ENCODE results near the gene RGP1. TPM values are rescaled to one million over a fixed set of nuclear protein-coding genes. Genes with fewer than 3 reads are reported as not detected.
A peak's percentile ranks its signal among the peaks of the same experiment; 100 is the strongest.

The RGP1 gene
- total RNA-seq, 1 donor from 2014 or later: 33.9 TPM

- peaks cover 3% of the 10 kb centered on the region for H3K36me3 Mint-ChIP-seq
- no peak for TF ChIP-seq CTCF (IDR thresholded peaks at IDR 0.05; ENCODE audit: unreplicated experiment)
- H3K27ac Mint-ChIP-seq: no peak overlapping the region
- no peak for DNase-seq (ENCODE audit: low spot score in 2 of 2, unreplicated experiment in 2 of 2)
- H3K27me3 Mint-ChIP-seq (ENCODE audit: low read depth): no peaks in the 10 kb centered on the region
- H3K4me3 Mint-ChIP-seq: no peak overlapping the region
- H3K9me3 Mint-ChIP-seq: no peaks in the 10 kb centered on the region
- H3K4me1 Mint-ChIP-seq: peaks cover 16% of the 10 kb centered on the region
Observed at GRCh38 chr9:35789541-35789940, 40.5 kb downstream of the RGP1 start.

GRCh38 chr9:35790025-35790384 lies 40.9 kb downstream of the RGP1 start:
- DNase-seq (ENCODE audit: low spot score in 2 of 2, unreplicated experiment in 2 of 2): no peak
- Mint-ChIP-seq H3K4me3 (no peak overlapping the region), H3K27me3 (ENCODE audit: low read depth) (no peaks in the 10 kb centered on the region), H3K36me3 (peaks cover 3% of the 10 kb centered on the region), H3K4me1 (peaks cover 19% of the 10 kb centered on the region), H3K27ac (no peak overlapping the region), H3K9me3 (no peaks in the 10 kb centered on the region)
- TF ChIP-seq CTCF (IDR thresholded peaks at IDR 0.05; ENCODE audit: unreplicated experiment): no peak

GRCh38 chr9:35790385-35791296 lies 41.6 kb downstream of the RGP1 start:
- Mint-ChIP-seq H3K27ac (peak overlapping the region; percentile 81), H3K36me3 (peaks cover 3% of the 10 kb centered on the region), H3K4me1 (peaks cover 25% of the 10 kb centered on the region), H3K4me3 (peak overlapping the region; percentile 80), H3K27me3 (ENCODE audit: low read depth) (no peaks in the 10 kb centered on the region), H3K9me3 (no peaks in the 10 kb centered on the region)
- DNase-seq (ENCODE audit: low spot score in 2 of 2, unreplicated experiment in 2 of 2): peak; percentile 55 to 73
- peak; percentile 79 for TF ChIP-seq CTCF (IDR thresholded peaks at IDR 0.05; ENCODE audit: unreplicated experiment)

GRCh38 chr9:35791297-35791921 lies 42.3 kb downstream of the RGP1 start, which contains the start of gene NPR2:
Gene NPR2, plus strand, starts transcription at chr9:35791591. Its CDS starts 818 bp downstream, at chr9:35792409.
- Mint-ChIP-seq H3K4me3 (peak within 1 kb of the TSS; percentile 80), H3K4me1 (peaks cover 26% of the 10 kb centered on the region), H3K9me3 (no peaks in the 10 kb centered on the region), H3K36me3 (peaks cover 3% of the 10 kb centered on the region), H3K27me3 (ENCODE audit: low read depth) (no peaks in the 10 kb centered on the region), H3K27ac (peak within 1 kb of the TSS; percentile 81)
- no peak for TF ChIP-seq CTCF (IDR thresholded peaks at IDR 0.05; ENCODE audit: unreplicated experiment)
- DNase-seq (ENCODE audit: low spot score in 2 of 2, unreplicated experiment in 2 of 2): peak in 1 of 2 experiments; percentile 48

GRCh38 chr9:35792024-35792813 lies 43.1 kb downstream of the RGP1 start:
- TF ChIP-seq CTCF (IDR thresholded peaks at IDR 0.05; ENCODE audit: unreplicated experiment): no peak
- peak overlapping the region; percentile 9 for H3K4me3 Mint-ChIP-seq
- no peaks in the 10 kb centered on the region for H3K36me3 Mint-ChIP-seq
- no peak for DNase-seq (ENCODE audit: low spot score in 2 of 2, unreplicated experiment in 2 of 2)
- H3K4me1 Mint-ChIP-seq: peaks cover 26% of the 10 kb centered on the region
- no peak overlapping the region for H3K27ac Mint-ChIP-seq
- no peaks in the 10 kb centered on the region for H3K9me3 Mint-ChIP-seq
- no peaks in the 10 kb centered on the region for H3K27me3 Mint-ChIP-seq (ENCODE audit: low read depth)

Data from mesothelial cell of epicardium (in vitro differentiated cells).